GM12878 (cell line): ENCODE measurements around the gene KRTAP5-3. TPM values are rescaled to one million over a fixed set of nuclear protein-coding genes. Genes with fewer than 3 reads are reported as not detected.

Experiments
- ATAC-seq: fragments of 200-7000 bp; cut with Tn5 transposase; 3 replicates; pipeline ENCODE4 v1.9.1; 2020; ENCODE audit warnings: mild to moderate bottlenecking, moderate library complexity
- BruUV-seq: library from RNA; stranded (reverse); fragments of 400-500 nt; replicated peaks from 2 replicates; lab custom pipeline; 2021; lab: Mats Ljungman, UMichigan
- CTCF ChIA-PET: fragments of 300-600 bp; sonication (Branson Sonifier 250); formaldehyde crosslinking; extraction: SDS; loops from one replicate; lab custom pipeline; 2021; ENCODE audit warnings: inconsistent platforms; lab: Yijun Ruan, JAX
- POLR2A ChIA-PET: fragments of 350-600 bp; formaldehyde crosslinking; extraction: SDS; loops from one replicate; lab custom pipeline; 2021; ENCODE audit warnings: inconsistent platforms; lab: Charles Lee
- RAD21 ChIA-PET: fragments of 300-600 bp; sonication (Branson Sonifier 250); formaldehyde crosslinking; loops from one replicate; lab custom pipeline; 2023; ENCODE audit warnings: antibody characterized with exemption; ENCODE audit not compliant: unreplicated experiment; lab: Charles Lee
- SMC1A ChIA-PET: fragments of 300-600 bp; sonication (Branson Sonifier 250); formaldehyde crosslinking; loops from one replicate; lab custom pipeline; 2023; ENCODE audit not compliant: unreplicated experiment, uncharacterized antibody; lab: Charles Lee
- DNase-seq: peaks from one replicate; pipeline ENCODE4 v3.0.0-alpha.2; 2011; ENCODE audit warnings: low read depth, low spot score
- FAIRE-seq: peaks from 3 replicates; lab custom pipeline; 2011; peaks lifted over from hg19 to GRCh38; lab: Jason Lieb, UNC
- H2AFZ ChIP-seq: 2 replicates; pipeline ENCODE4 v1.6.0; 2011; ENCODE audit warnings: low read depth, low read length, control low read depth; ENCODE audit not compliant: control insufficient read depth
- H3K27ac ChIP-seq: 2 replicates; pipeline ENCODE4 v1.5.1; 2011; ENCODE audit warnings: control low read depth; ENCODE audit not compliant: control insufficient read depth, insufficient read depth
- H3K27me3 ChIP-seq, 2 experiments: replicated peaks in 1 of 2; 2 replicates each; pipeline versions ENCODE4 v1.6.0 to v1.6.1; 2011; ENCODE audit warnings: low read length in 1 of 2; ENCODE audit not compliant: control insufficient read depth in 2 of 2, insufficient read depth in 2 of 2
- H3K36me3 ChIP-seq, 2 experiments: 2 replicates each; pipeline ENCODE4 v1.5.1; 2011; ENCODE audit warnings: low read length in 1 of 2; ENCODE audit not compliant: control insufficient read depth in 2 of 2, insufficient read depth in 2 of 2
- H3K4me1 ChIP-seq: 2 replicates; pipeline ENCODE4 v1.6.1; 2011; ENCODE audit warnings: mild to moderate bottlenecking, low read length, moderate library complexity, mixed read lengths; ENCODE audit not compliant: control insufficient read depth, insufficient read depth
- H3K4me2 ChIP-seq: 2 replicates; pipeline ENCODE4 v1.6.0; 2011; ENCODE audit warnings: control low read depth; ENCODE audit not compliant: control insufficient read depth, insufficient read depth
- H3K4me3 ChIP-seq: fragments of 200-600 bp; sonication (generic); 2 replicates; pipeline ENCODE4 v1.5.1; 2016
- H3K79me2 ChIP-seq: 2 replicates; pipeline ENCODE4 v1.6.0; 2011; ENCODE audit warnings: low read length; ENCODE audit not compliant: control insufficient read depth, insufficient read depth
- H3K9ac ChIP-seq: 2 replicates; pipeline ENCODE4 v1.8.0; 2011; ENCODE audit warnings: low read length, control low read depth, mixed read lengths; ENCODE audit not compliant: control insufficient read depth, insufficient read depth
- H3K9me3 ChIP-seq: replicated peaks from 3 replicates; pipeline ENCODE4 v1.5.1; 2011; ENCODE audit warnings: mild to moderate bottlenecking, low read length; ENCODE audit not compliant: control insufficient read depth, insufficient read depth
- H4K20me1 ChIP-seq: 2 replicates; pipeline ENCODE4 v1.6.0; 2011; ENCODE audit not compliant: control insufficient read depth, insufficient read depth
- CHD4 ChIP-seq: fragments of 200-600 bp; sonication (generic); IDR thresholded peaks from 2 replicates; pipeline ENCODE4 v1.6.1; 2016; ENCODE audit warnings: mild to moderate bottlenecking
- CREB1 ChIP-seq: IDR thresholded peaks from 2 replicates; pipeline ENCODE4 v1.6.1; 2012; ENCODE audit warnings: low read depth, mild to moderate bottlenecking, inconsistent platforms
- EP300 ChIP-seq, 2 experiments: fragments of 150-350 bp in 1 of 2; IDR thresholded peaks; 2 replicates each; pipeline ENCODE4 v1.6.1; 2011 to 2012; ENCODE audit warnings: low read depth in 2 of 2, low read length in 2 of 2, borderline replicate concordance in 1 of 2, improper control_type of control experiment in 1 of 2, inconsistent platforms in 1 of 2; ENCODE audit not compliant: control insufficient read depth in 1 of 2
- FOS ChIP-seq: IDR thresholded peaks from 3 replicates; pipeline ENCODE4 v1.6.1; 2011; ENCODE audit warnings: borderline replicate concordance; ENCODE audit not compliant: insufficient read length; ENCODE audit errors: extremely low read depth
- JUNB ChIP-seq: IDR thresholded peaks from 2 replicates; pipeline ENCODE4 v1.6.1; 2016; ENCODE audit warnings: antibody characterized with exemption, mild to moderate bottlenecking
- MEF2A ChIP-seq: IDR thresholded peaks from 2 replicates; pipeline ENCODE4 v1.6.1; 2011; ENCODE audit warnings: low read depth, mild to moderate bottlenecking, low read length, moderate library complexity; ENCODE audit not compliant: insufficient read depth
- NBN ChIP-seq: fragments of 450-650 bp; IDR thresholded peaks from 2 replicates; pipeline ENCODE4 v1.6.1; 2016
- NFYA ChIP-seq: IDR thresholded peaks from 2 replicates; pipeline ENCODE4 v1.6.1; 2011; ENCODE audit warnings: low read depth, mild to moderate bottlenecking, low read length, improper control_type of control experiment, borderline replicate concordance
- POLR2AphosphoS2 ChIP-seq: IDR thresholded peaks from 2 replicates; pipeline ENCODE4 v1.6.1; 2011; ENCODE audit warnings: low read depth, mild to moderate bottlenecking, low read length, improper control_type of control experiment, moderate library complexity
- POLR2AphosphoS5 ChIP-seq: IDR thresholded peaks from 2 replicates; pipeline ENCODE4 v1.6.1; 2011; ENCODE audit warnings: mild to moderate bottlenecking, low read length, inconsistent platforms
- RB1 ChIP-seq: fragments of 450-650 bp; formaldehyde crosslinking; IDR thresholded peaks from 2 replicates; pipeline ENCODE4 v1.6.1; 2017; ENCODE audit warnings: mild to moderate bottlenecking, borderline replicate concordance
- SPI1 ChIP-seq: IDR thresholded peaks from 2 replicates; pipeline ENCODE4 v1.6.1; 2011; ENCODE audit warnings: low read depth, mild to moderate bottlenecking, low read length, moderate library complexity, borderline replicate concordance; ENCODE audit not compliant: insufficient read depth
- SUPT20H ChIP-seq: IDR thresholded peaks from 2 replicates; pipeline ENCODE4 v1.6.1; 2011; ENCODE audit warnings: low read depth, mild to moderate bottlenecking, low read length, moderate library complexity, borderline replicate concordance; ENCODE audit not compliant: control insufficient read depth
- TARDBP ChIP-seq: IDR thresholded peaks from 2 replicates; pipeline ENCODE4 v1.6.1; 2016; ENCODE audit warnings: borderline replicate concordance
- TCF7 ChIP-seq: IDR thresholded peaks from 2 replicates; pipeline ENCODE4 v1.6.1; 2014; ENCODE audit warnings: antibody characterized with exemption, borderline replicate concordance
- ZBED1 ChIP-seq: IDR thresholded peaks from 2 replicates; pipeline ENCODE4 v1.6.1; 2016; ENCODE audit warnings: borderline replicate concordance
- ZSCAN29 ChIP-seq: fragments of 450-650 bp; IDR thresholded peaks from 2 replicates; pipeline ENCODE4 v1.6.1; 2017; ENCODE audit warnings: mild to moderate bottlenecking, moderate library complexity
- WGBS: methylation state at CpG from one replicate; pipeline ENCODE4 v1.1.6; 2016; ENCODE audit warnings: low lambda C conversion rate; ENCODE audit not compliant: insufficient replicate concordance, insufficient coverage; ENCODE audit errors: missing lambda C conversion rate; 5-methylcytosine and 5-hydroxymethylcytosine counted together
- in situ Hi-C: fragments of 300-500 bp; cut with MboI; formaldehyde crosslinking; loops from 9 replicates; pipeline ENCODE4 v1.14.3; 2018; ENCODE audit warnings: mixed read lengths
- intact Hi-C: fragments of 100-400 bp; cut with micrococcal nuclease; formaldehyde crosslinking; loops from one replicate; pipeline ENCODE4 v1.14.2; 2022; ENCODE audit not compliant: unreplicated experiment
- polyA plus RNA-seq, 11 experiments: library from polyadenylated mRNA; depleted of rRNA in 4 of 11; unstranded in 6 of 11; stranded (reverse) in 5 of 11; fragments of >200 nt; fragmentation: Nextera tagmentation in 4 of 11; fragmentation: Illumina TruSeq in 1 of 11; extraction: Ambion mirVana in 4 of 11; extraction: Trizol in 1 of 11; gene quantifications; 1 replicate in 1 of 11; 2 replicates in 10 of 11; pipeline versions ENCODE4 v1.2.1 to v1.2.3, GENCODE V29; 2011 to 2016; ENCODE audit warnings: inconsistent platforms in 2 of 11, missing spikeins in 2 of 11, low read depth in 1 of 11
- total RNA-seq, 4 experiments: library from RNA; depleted of rRNA in 3 of 4; stranded (reverse); fragments of >200 nt in 3 of 4; fragmentation: Illumina TruSeq in 1 of 4; extraction: Trizol in 1 of 4; gene quantifications; 2 replicates each; pipeline versions ENCODE4 v1.2.1 to v1.2.3, GENCODE V29; 2013 to 2021
- TF ChIP-seq, protein P1 (sequence below): fragments of 450-650 bp; conservative IDR thresholded peaks from 2 replicates; pipeline ENCODE4 v1.6.1; 2017; ENCODE audit warnings: mild to moderate bottlenecking, moderate library complexity
- TF ChIP-seq, protein P2 (sequence below): fragments of 450-650 bp; IDR thresholded peaks from 2 replicates; pipeline ENCODE4 v1.6.1; 2016; ENCODE audit warnings: mild to moderate bottlenecking, moderate library complexity, borderline replicate concordance

KRTAP5-3 gene
- total and polyA plus RNA-seq, 10 of the 15 experiments (the other 5 are each of a cell fraction or from before 2014, with no cell fraction given) = not detected

DNA sequence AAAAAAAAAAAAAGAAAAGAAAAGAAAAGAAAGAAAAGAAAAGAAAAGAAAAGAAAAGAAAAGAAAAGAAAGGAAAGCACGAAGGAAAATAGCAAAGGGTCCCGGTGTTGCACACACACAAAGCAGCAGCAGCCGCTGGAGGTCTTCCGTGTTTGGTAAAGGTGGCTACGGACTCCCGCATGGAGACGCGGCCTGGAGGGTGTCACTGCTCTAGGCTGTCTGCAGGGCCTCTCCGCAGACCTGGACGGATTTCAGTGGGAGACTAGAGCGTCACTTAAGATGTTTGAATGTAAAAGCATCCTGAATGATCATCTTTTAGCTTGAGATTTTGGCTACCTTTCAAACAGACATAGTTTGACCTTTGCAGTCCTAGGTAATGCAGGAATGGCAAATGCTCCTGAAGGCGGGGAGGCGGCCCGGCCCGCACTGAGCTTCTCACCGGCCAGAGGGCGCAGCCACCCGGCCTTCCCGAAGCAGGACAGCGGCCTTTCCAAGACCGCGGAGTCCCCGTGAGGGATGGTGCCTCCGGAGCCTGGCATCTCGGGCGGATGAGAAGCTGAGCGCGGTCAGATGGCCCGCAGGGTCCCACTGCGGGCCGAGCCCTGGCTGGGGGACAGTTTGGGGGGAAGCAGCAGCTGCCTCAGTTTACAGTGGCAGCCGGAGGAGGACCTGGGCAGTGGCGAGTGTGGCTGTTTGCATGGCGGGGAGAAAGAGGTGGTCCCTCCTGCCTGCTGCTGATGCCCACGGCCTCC, 39.8 kb upstream of the KRTAP5-3 start:
- Histone ChIP-seq H3K4me3 (no peak overlapping the region), H4K20me1 (no peaks in the 10 kb centered on the region), H3K27me3 (0 out of 4 replicates have a peak, but pooled peaks cover 0 to 2% of the 10 kb centered on the region in 2 experiments), H3K4me2 (no peak overlapping the region), H3K9me3 (no peaks in the 10 kb centered on the region), H3K27ac (no peak overlapping the region), H3K4me1 (no peaks in the 10 kb centered on the region), H2AFZ (no peak overlapping the region), H3K79me2 (no peaks in the 10 kb centered on the region), H3K36me3 (no peaks in the 10 kb centered on the region), H3K9ac (no peak overlapping the region)
- no TSS peak for BruUV-seq
- TF ChIP-seq EP300 (IDR thresholded peaks at IDR 0.05; ENCODE audit: borderline replicate concordance in 1 of 2, control insufficient read depth in 1 of 2, low read depth in 2 of 2, low read length in 2 of 2) (no peak), JUNB (no peak), ZSCAN29 (no peak), RB1 (no peak), NFYA (no peak), CHD4 (no peak), ZBED1 (no peak), POLR2AphosphoS2 (no peak), NBN (no peak), SPI1 (no peak), MEF2A (no peak), POLR2AphosphoS5 (no peak), TCF7 (no peak), TARDBP (no peak), SUPT20H (no peak), CREB1 (no peak), FOS (no peak)
- TF ChIP-seq, protein P1, sequence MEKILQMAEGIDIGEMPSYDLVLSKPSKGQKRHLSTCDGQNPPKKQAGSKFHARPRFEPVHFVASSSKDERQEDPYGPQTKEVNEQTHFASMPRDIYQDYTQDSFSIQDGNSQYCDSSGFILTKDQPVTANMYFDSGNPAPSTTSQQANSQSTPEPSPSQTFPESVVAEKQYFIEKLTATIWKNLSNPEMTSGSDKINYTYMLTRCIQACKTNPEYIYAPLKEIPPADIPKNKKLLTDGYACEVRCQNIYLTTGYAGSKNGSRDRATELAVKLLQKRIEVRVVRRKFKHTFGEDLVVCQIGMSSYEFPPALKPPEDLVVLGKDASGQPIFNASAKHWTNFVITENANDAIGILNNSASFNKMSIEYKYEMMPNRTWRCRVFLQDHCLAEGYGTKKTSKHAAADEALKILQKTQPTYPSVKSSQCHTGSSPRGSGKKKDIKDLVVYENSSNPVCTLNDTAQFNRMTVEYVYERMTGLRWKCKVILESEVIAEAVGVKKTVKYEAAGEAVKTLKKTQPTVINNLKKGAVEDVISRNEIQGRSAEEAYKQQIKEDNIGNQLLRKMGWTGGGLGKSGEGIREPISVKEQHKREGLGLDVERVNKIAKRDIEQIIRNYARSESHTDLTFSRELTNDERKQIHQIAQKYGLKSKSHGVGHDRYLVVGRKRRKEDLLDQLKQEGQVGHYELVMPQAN = no peak
- TF ChIP-seq, protein P2, sequence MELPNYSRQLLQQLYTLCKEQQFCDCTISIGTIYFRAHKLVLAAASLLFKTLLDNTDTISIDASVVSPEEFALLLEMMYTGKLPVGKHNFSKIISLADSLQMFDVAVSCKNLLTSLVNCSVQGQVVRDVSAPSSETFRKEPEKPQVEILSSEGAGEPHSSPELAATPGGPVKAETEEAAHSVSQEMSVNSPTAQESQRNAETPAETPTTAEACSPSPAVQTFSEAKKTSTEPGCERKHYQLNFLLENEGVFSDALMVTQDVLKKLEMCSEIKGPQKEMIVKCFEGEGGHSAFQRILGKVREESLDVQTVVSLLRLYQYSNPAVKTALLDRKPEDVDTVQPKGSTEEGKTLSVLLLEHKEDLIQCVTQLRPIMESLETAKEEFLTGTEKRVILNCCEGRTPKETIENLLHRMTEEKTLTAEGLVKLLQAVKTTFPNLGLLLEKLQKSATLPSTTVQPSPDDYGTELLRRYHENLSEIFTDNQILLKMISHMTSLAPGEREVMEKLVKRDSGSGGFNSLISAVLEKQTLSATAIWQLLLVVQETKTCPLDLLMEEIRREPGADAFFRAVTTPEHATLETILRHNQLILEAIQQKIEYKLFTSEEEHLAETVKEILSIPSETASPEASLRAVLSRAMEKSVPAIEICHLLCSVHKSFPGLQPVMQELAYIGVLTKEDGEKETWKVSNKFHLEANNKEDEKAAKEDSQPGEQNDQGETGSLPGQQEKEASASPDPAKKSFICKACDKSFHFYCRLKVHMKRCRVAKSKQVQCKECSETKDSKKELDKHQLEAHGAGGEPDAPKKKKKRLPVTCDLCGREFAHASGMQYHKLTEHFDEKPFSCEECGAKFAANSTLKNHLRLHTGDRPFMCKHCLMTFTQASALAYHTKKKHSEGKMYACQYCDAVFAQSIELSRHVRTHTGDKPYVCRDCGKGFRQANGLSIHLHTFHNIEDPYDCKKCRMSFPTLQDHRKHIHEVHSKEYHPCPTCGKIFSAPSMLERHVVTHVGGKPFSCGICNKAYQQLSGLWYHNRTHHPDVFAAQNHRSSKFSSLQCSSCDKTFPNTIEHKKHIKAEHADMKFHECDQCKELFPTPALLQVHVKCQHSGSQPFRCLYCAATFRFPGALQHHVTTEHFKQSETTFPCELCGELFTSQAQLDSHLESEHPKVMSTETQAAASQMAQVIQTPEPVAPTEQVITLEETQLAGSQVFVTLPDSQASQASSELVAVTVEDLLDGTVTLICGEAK = no peak
- CTCF ChIA-PET = interaction anchor here (0.7 kb wide), 1 partner anchor 45 kb away, joined by 3 read pairs; no protein-coding TSS in a partner anchor
- RAD21 ChIA-PET = no interaction called here
- FAIRE-seq (no peak), DNase-seq (no peak), ATAC-seq (no peak)
- POLR2A ChIA-PET = no interaction called here
- SMC1A ChIA-PET = no interaction called here
- intact Hi-C loops = no loop called here
- 53% methylated on average over 34 of the region's 35 CpGs for WGBS
- in situ Hi-C loops = no loop called here
